ENCODE measurements around the gene KCNMB2. TPM values are rescaled to one million over a fixed set of nuclear protein-coding genes. Genes with fewer than 3 reads are reported as not detected.

The KCNMB2 gene
- total RNA-seq, 2 donors from 2014 or later = 0.42 to 0.72 TPM

GRCh38 chr3:178714925-178715832 lies 178.9 kb downstream of the KCNMB2 start:
- TF ChIP-seq, protein P1, sequence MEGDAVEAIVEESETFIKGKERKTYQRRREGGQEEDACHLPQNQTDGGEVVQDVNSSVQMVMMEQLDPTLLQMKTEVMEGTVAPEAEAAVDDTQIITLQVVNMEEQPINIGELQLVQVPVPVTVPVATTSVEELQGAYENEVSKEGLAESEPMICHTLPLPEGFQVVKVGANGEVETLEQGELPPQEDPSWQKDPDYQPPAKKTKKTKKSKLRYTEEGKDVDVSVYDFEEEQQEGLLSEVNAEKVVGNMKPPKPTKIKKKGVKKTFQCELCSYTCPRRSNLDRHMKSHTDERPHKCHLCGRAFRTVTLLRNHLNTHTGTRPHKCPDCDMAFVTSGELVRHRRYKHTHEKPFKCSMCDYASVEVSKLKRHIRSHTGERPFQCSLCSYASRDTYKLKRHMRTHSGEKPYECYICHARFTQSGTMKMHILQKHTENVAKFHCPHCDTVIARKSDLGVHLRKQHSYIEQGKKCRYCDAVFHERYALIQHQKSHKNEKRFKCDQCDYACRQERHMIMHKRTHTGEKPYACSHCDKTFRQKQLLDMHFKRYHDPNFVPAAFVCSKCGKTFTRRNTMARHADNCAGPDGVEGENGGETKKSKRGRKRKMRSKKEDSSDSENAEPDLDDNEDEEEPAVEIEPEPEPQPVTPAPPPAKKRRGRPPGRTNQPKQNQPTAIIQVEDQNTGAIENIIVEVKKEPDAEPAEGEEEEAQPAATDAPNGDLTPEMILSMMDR (IDR thresholded peaks at IDR 0.05) = no peak
- DNase-seq = no peak
- Histone ChIP-seq H3K4me3 (no peak overlapping the region), H3K36me3 (no peaks in the 10 kb centered on the region), H3K4me1 (no peaks in the 10 kb centered on the region), H3K27me3 (no peaks in the 10 kb centered on the region), H3K27ac (no peak overlapping the region), H3K9ac (ENCODE audit: low read depth in 2 of 2, low read length in 2 of 2) (no peak overlapping the region), H3K9me3 (no peaks in the 10 kb centered on the region)
- intact Hi-C loops (cut with DNase I) = no loop called here

- Histone ChIP-seq H3K36me3 (no peaks in the 10 kb centered on the region), H3K9ac (ENCODE audit: low read depth in 2 of 2, low read length in 2 of 2) (no peak overlapping the region), H3K27me3 (no peaks in the 10 kb centered on the region), H3K4me1 (no peaks in the 10 kb centered on the region), H3K4me3 (no peak overlapping the region), H3K9me3 (no peaks in the 10 kb centered on the region), H3K27ac (no peak overlapping the region)
- intact Hi-C loops (cut with DNase I) = no loop called here
- TF ChIP-seq, protein P1 (IDR thresholded peaks at IDR 0.05) = no peak
- peak; percentile 21 for DNase-seq
Measured at GRCh38 chr3:178718995-178719635, 182.9 kb downstream of the KCNMB2 start.

GRCh38 chr3:178732824-178733223 lies 196.6 kb downstream of the KCNMB2 start:
- H3K36me3 ChIP-seq = no peaks in the 10 kb centered on the region
- H3K9me3 ChIP-seq = no peaks in the 10 kb centered on the region
- intact Hi-C loops (cut with DNase I) = no loop called here
- no peak overlapping the region for H3K9ac ChIP-seq (ENCODE audit: low read depth in 2 of 2, low read length in 2 of 2)
- no peaks in the 10 kb centered on the region for H3K4me1 ChIP-seq
- H3K27me3 ChIP-seq = no peaks in the 10 kb centered on the region
- H3K4me3 ChIP-seq = no peak overlapping the region
- H3K27ac ChIP-seq = no peak overlapping the region
- DNase-seq = no peak
- TF ChIP-seq, protein P1 (IDR thresholded peaks at IDR 0.05) = no peak

GRCh38 chr3:178735032-178735674 lies 198.9 kb downstream of the KCNMB2 start:
- Histone ChIP-seq H3K4me3 (no peak overlapping the region), H3K9me3 (no peaks in the 10 kb centered on the region), H3K36me3 (no peaks in the 10 kb centered on the region), H3K27me3 (no peaks in the 10 kb centered on the region), H3K27ac (no peak overlapping the region), H3K4me1 (no peaks in the 10 kb centered on the region), H3K9ac (ENCODE audit: low read depth in 2 of 2, low read length in 2 of 2) (no peak overlapping the region)
- intact Hi-C loops (cut with DNase I) = no loop called here
- TF ChIP-seq, protein P1 (IDR thresholded peaks at IDR 0.05) = no peak
- no peak for DNase-seq

DNA sequence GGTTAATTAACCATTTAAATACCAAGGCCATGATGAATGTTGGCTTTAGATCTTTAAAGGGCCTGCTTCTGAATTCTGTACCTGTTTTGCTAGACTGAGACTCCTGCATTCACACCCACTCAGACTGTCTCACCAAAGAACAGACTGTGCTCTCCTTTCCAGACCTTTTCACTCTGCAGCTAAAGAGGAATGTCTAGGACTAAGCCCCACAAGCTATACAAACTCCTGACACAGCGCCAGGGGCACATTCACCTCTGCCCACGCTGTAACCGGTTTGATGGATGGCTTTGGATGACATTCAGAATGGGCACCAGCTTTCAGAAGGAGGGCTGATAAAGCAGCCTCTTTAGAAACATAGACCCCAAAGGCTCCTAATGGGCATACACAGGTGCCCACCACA lies 200.1 kb downstream of the KCNMB2 start:
- H3K27ac ChIP-seq = no peak overlapping the region
- TF ChIP-seq, protein P1 (IDR thresholded peaks at IDR 0.05) = no peak
- no peaks in the 10 kb centered on the region for H3K36me3 ChIP-seq
- intact Hi-C loops (cut with DNase I) = no loop called here
- no peaks in the 10 kb centered on the region for H3K27me3 ChIP-seq
- no peaks in the 10 kb centered on the region for H3K4me1 ChIP-seq
- no peak overlapping the region for H3K9ac ChIP-seq (ENCODE audit: low read depth in 2 of 2, low read length in 2 of 2)
- H3K9me3 ChIP-seq = no peaks in the 10 kb centered on the region
- no peak for DNase-seq
- H3K4me3 ChIP-seq = no peak overlapping the region

Data from colonic mucosa (tissue), 4 donors.